B cell (primary cell): ENCODE measurements around the gene ZFP91. TPM values are rescaled to one million over a fixed set of nuclear protein-coding genes. Genes with fewer than 3 reads are reported as not detected.
A peak's percentile ranks its signal among the peaks of the same experiment; 100 is the strongest.

Experiments used
- ATAC-seq: fragments of 200-7000 bp; cut with Tn5 transposase; one replicate; pipeline ENCODE4 v1.10.0; 2021; ENCODE audit warnings: low read depth, mild to moderate bottlenecking, moderate number of reproducible peaks, moderate library complexity
- CTCF ChIA-PET: fragments of 350-600 bp; sonication (Branson Sonifier 250); formaldehyde crosslinking; loops from one replicate; lab custom pipeline; 2021; ENCODE audit warnings: antibody characterized with exemption, inconsistent platforms; lab: Charles Lee
- POLR2A ChIA-PET: fragments of 350-600 bp; sonication (Branson Sonifier 250); formaldehyde crosslinking; loops from one replicate; lab custom pipeline; 2021; ENCODE audit warnings: antibody characterized with exemption; lab: Charles Lee
- DNase-seq: peaks from one replicate; pipeline ENCODE4 v3.0.0; 2013
- H2AFZ ChIP-seq: 2 replicates; pipeline ENCODE4 v1.6.1; 2012; ENCODE audit warnings: mild to moderate bottlenecking, low read depth, low read length; ENCODE audit not compliant: insufficient read depth, poor library complexity, severe bottlenecking
- H3K27ac ChIP-seq, 2 donors: 1 replicate in 1 of 2; 2 replicates in 1 of 2; pipeline ENCODE4 v1.5.1; 2012 to 2013; ENCODE audit warnings: low read length in 2 of 2, mild to moderate bottlenecking in 2 of 2, moderate library complexity in 1 of 2
- H3K27me3 ChIP-seq, 4 experiments: fragments of 200-600 bp in 1 of 4; sonication (generic) in 1 of 4; replicated peaks in 1 of 4; 1 replicate in 2 of 4; 2 replicates in 2 of 4; pipeline versions ENCODE4 v1.6.1 to v1.7.0; 2013 to 2016; ENCODE audit warnings: low read length in 3 of 4, mild to moderate bottlenecking in 2 of 4, mixed read lengths in 1 of 4, moderate library complexity in 1 of 4; ENCODE audit not compliant: insufficient read depth in 4 of 4, control insufficient read depth in 3 of 4; ENCODE audit errors: control extremely low read depth in 1 of 4
- H3K36me3 ChIP-seq, 2 experiments: replicated peaks in 1 of 2; 1 replicate in 1 of 2; 2 replicates in 1 of 2; pipeline versions ENCODE4 v1.6.1 to v1.7.1; 2013; ENCODE audit warnings: low read length in 1 of 2; ENCODE audit not compliant: insufficient read depth in 2 of 2, control insufficient read depth in 1 of 2; ENCODE audit errors: control extremely low read depth in 1 of 2, extremely low read depth in 1 of 2
- H3K4me1 ChIP-seq, 2 donors: fragments of 200-600 bp in 1 of 2; sonication (generic) in 1 of 2; 1 replicate in 1 of 2; 2 replicates in 1 of 2; pipeline versions ENCODE4 v1.5.1 to v1.6.1; 2013 to 2017; ENCODE audit warnings: low read length in 2 of 2; ENCODE audit not compliant: control insufficient read depth in 2 of 2, insufficient read depth in 2 of 2
- H3K4me2 ChIP-seq: replicated peaks from 2 replicates; pipeline ENCODE3; 2012; ENCODE audit warnings: mild to moderate bottlenecking, low read depth, low read length; ENCODE audit not compliant: poor library complexity, severe bottlenecking
- H3K4me3 ChIP-seq, 5 experiments: fragments of 200-600 bp in 1 of 5; sonication (generic) in 1 of 5; 1 replicate in 3 of 5; 2 replicates in 2 of 5; pipeline versions ENCODE4 v1.5.1 to v1.7.0; 2011 to 2016; ENCODE audit warnings: low read length in 4 of 5, mild to moderate bottlenecking in 4 of 5, low read depth in 2 of 5, control low read depth in 1 of 5, moderate library complexity in 1 of 5; ENCODE audit not compliant: insufficient read depth in 1 of 5; ENCODE audit errors: control extremely low read depth in 1 of 5, extremely low read depth in 1 of 5
- H3K79me2 ChIP-seq: fragments of 200-600 bp; sonication (generic); one replicate; pipeline ENCODE4 v1.6.0; 2016; ENCODE audit warnings: low read length; ENCODE audit not compliant: control insufficient read depth, insufficient read depth
- H3K9ac ChIP-seq: fragments of 200-600 bp; sonication (generic); 2 replicates; pipeline ENCODE4 v1.6.1; 2017; ENCODE audit warnings: mild to moderate bottlenecking, low read length, moderate library complexity
- H3K9me3 ChIP-seq, 3 donors: one replicate each; pipeline versions ENCODE4 v1.6.1 to v1.7.1; 2013; ENCODE audit warnings: low read length in 2 of 3; ENCODE audit not compliant: control insufficient read depth in 2 of 3, insufficient read depth in 1 of 3; ENCODE audit errors: control extremely low read depth in 1 of 3
- H4K20me1 ChIP-seq: 2 replicates; pipeline ENCODE4 v1.6.0; 2012; ENCODE audit warnings: mild to moderate bottlenecking, low read length; ENCODE audit not compliant: insufficient read depth, control insufficient read depth, poor library complexity, severe bottlenecking
- H3K27ac Mint-ChIP-seq: one replicate; pipeline ENCODE4 v1.8.0; 2021; ENCODE audit warnings: mixed read lengths
- H3K27me3 Mint-ChIP-seq: one replicate; pipeline ENCODE4 v1.8.0; 2021; ENCODE audit warnings: mixed read lengths
- H3K4me1 Mint-ChIP-seq: one replicate; pipeline ENCODE4 v1.8.0; 2021; ENCODE audit warnings: mixed read lengths
- H3K4me3 Mint-ChIP-seq: one replicate; pipeline ENCODE4 v1.8.0; 2021; ENCODE audit warnings: mixed read lengths
- H3K9me3 Mint-ChIP-seq: one replicate; pipeline ENCODE4 v1.8.0; 2022; ENCODE audit warnings: mixed read lengths; ENCODE audit not compliant: insufficient read depth
- CTCF ChIP-seq: fragments of 200-600 bp; IDR thresholded peaks from one replicate; pipeline ENCODE4 v1.8.0; 2022; ENCODE audit warnings: antibody characterized with exemption, mild to moderate bottlenecking
- EZH2 ChIP-seq: IDR thresholded peaks from 2 replicates; pipeline ENCODE4 v1.6.1; 2012; ENCODE audit warnings: borderline replicate concordance, low read depth, mild to moderate bottlenecking, moderate library complexity, low read length; ENCODE audit not compliant: insufficient read depth, poor library complexity, severe bottlenecking
- WGBS: methylation state at CpG from one replicate; pipeline ENCODE4 v1.1.5; 2013; ENCODE audit warnings: missing lambda C conversion rate; ENCODE audit not compliant: insufficient coverage; 5-methylcytosine and 5-hydroxymethylcytosine counted together
- intact Hi-C: fragments of 100-400 bp; cut with micrococcal nuclease; formaldehyde crosslinking; loops from one replicate; pipeline ENCODE4 v1.10.0; 2022
- polyA plus RNA-seq: library from polyadenylated mRNA; depleted of rRNA; stranded (reverse); fragments of >200 nt; gene quantifications from 2 replicates; pipeline ENCODE4 v1.2.3, GENCODE V29; 2012
- total RNA-seq, 2 donors: library from RNA; stranded (reverse); fragments of 120-200 nt in 1 of 2; gene quantifications; 1 replicate in 1 of 2; 2 replicates in 1 of 2; pipeline versions ENCODE4 v1.2.3 to v1.2.4, GENCODE V29; 2013 to 2022

The ZFP91 gene
- total and polyA plus RNA-seq, 2 donors (not counting 1 experiment from before 2014, with no cell fraction given): 14.4 to 51.2 TPM

DNA sequence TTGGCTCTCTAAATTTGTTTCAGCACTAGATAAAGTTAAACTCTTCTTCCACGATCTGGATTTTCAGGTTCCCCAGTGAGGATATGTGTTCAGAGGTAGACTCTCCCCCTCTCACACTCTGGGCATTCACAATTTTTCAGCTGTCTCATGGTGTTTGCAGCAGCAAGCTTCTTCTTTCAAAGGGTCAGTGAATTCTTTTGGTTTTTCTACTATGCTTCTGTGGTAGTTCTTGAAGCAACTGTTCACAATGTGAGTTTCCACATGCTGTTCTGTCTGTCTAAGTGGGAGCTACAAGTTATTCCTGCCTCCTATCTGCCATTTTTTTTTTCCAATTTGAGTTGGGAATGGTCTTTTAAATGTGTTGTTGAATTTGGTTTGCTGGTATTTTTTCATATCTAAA, 69.0 kb downstream of the ZFP91 start:
- no CpG with 5 or more reads among the region's 1 CpG for WGBS
- CTCF ChIA-PET: interaction anchor here (0.7 to 2.5 kb wide), 9 partner anchors 8 to 411 kb away, joined by 3 to 16 read pairs (median 4); partner anchors contain the start of gene LPXN
- no peak for TF ChIP-seq CTCF
- no peak for TF ChIP-seq EZH2
- Histone ChIP-seq H3K79me2 (no peaks in the 10 kb centered on the region), H3K27ac (no peak overlapping the region), H3K36me3 (no peaks in the 10 kb centered on the region), H3K27me3 (no peaks in the 10 kb centered on the region), H3K4me1 (peaks cover 5 to 12% of the 10 kb centered on the region in 2 donors), H3K4me3 (no peak overlapping the region), H3K4me2 (no peak overlapping the region), H3K9me3 (peaks cover 0 to 12% (median 8%) of the 10 kb centered on the region in 3 donors), H4K20me1 (no peaks in the 10 kb centered on the region), H3K9ac (no peak overlapping the region), H2AFZ (no peak overlapping the region)
- DNase-seq (no peak), ATAC-seq (no peak)
- POLR2A ChIA-PET: no interaction called here
- H3K27me3 Mint-ChIP-seq: peaks cover 6% of the 10 kb centered on the region
- intact Hi-C loops: no loop called here
- no peak overlapping the region for H3K4me3 Mint-ChIP-seq
- peaks cover 20% of the 10 kb centered on the region for H3K4me1 Mint-ChIP-seq
- H3K9me3 Mint-ChIP-seq: peaks cover 2% of the 10 kb centered on the region
- peak overlapping the region; percentile 76 for H3K27ac Mint-ChIP-seq

GRCh38 chr11:58649623-58650022, 70.8 kb downstream of the ZFP91 start:
- H3K36me3 ChIP-seq: no peaks in the 10 kb centered on the region
- Mint-ChIP-seq H3K4me1 (peaks cover 24% of the 10 kb centered on the region), H3K4me3 (no peak overlapping the region), H3K9me3 (peaks cover 2% of the 10 kb centered on the region), H3K27me3 (no peaks in the 10 kb centered on the region), H3K27ac (no peak overlapping the region)
- H4K20me1 ChIP-seq: no peaks in the 10 kb centered on the region
- no peak for ATAC-seq
- H3K9ac ChIP-seq: no peak overlapping the region
- no peak overlapping the region for H2AFZ ChIP-seq
- no peak overlapping the region for H3K4me2 ChIP-seq
- ChIA-PET CTCF (interaction anchor here (0.9 to 7.8 kb wide), 5 partner anchors 20 to 508 kb away, joined by 3 to 99 read pairs (median 5); no protein-coding TSS in a partner anchor), POLR2A (no interaction called here)
- H3K27me3 ChIP-seq: no peaks in the 10 kb centered on the region
- no peak for DNase-seq
- H3K4me3 ChIP-seq: no peak overlapping the region
- H3K4me1 ChIP-seq: peaks cover 5 to 14% of the 10 kb centered on the region in 2 donors
- H3K9me3 ChIP-seq: peaks cover 0 to 12% (median 8%) of the 10 kb centered on the region in 3 donors
- H3K27ac ChIP-seq: no peak overlapping the region
- H3K79me2 ChIP-seq: no peaks in the 10 kb centered on the region
- intact Hi-C loops: loop anchor here (5.0 kb wide), 1 partner anchor 783 kb away; no protein-coding TSS in a partner anchor
- TF ChIP-seq CTCF (no peak), EZH2 (no peak)
